Gastrocnemius medialis (tissue), 4 donors: Measurements from ENCODE around the gene HTR2A. TPM values are rescaled to one million over a fixed set of nuclear protein-coding genes. Genes with fewer than 3 reads are reported as not detected.

Experiments
- ATAC-seq, 2 donors: fragments of 150-250 bp; one replicate each; pipeline ENCODE4 v1.9.1; 2016
- DNase-seq, 2 donors: peaks; one replicate each; pipeline ENCODE4 v3.0.0-alpha.2; 2019
- H3K27ac ChIP-seq, 4 donors: fragments of 200-600 bp; sonication (generic); 1 replicate in 1 of 4; 2 replicates in 3 of 4; pipeline ENCODE4 v1.5.1; 2016 to 2018; ENCODE audit warnings: mild to moderate bottlenecking in 2 of 4, moderate library complexity in 1 of 4
- H3K27me3 ChIP-seq, 3 donors: fragments of 200-600 bp; sonication (generic) in 2 of 3; 1 replicate in 1 of 3; 2 replicates in 2 of 3; pipeline versions ENCODE4 v1.5.1 to v1.6.0; 2016 to 2019; ENCODE audit warnings: mild to moderate bottlenecking in 1 of 3, moderate library complexity in 1 of 3
- H3K36me3 ChIP-seq, 2 donors: fragments of 200-600 bp; sonication (generic) in 1 of 2; one replicate each; pipeline ENCODE4 v1.5.1; 2017 to 2018
- H3K4me1 ChIP-seq, 2 donors: fragments of 200-600 bp; sonication (generic) in 1 of 2; one replicate each; pipeline ENCODE4 v1.5.1; 2016 to 2017; ENCODE audit warnings: mild to moderate bottlenecking in 2 of 2
- H3K4me3 ChIP-seq, 4 donors: fragments of 200-600 bp; sonication (generic) in 3 of 4; 1 replicate in 1 of 4; 2 replicates in 3 of 4; pipeline ENCODE4 v1.5.1; 2016 to 2019; ENCODE audit warnings: mild to moderate bottlenecking in 2 of 4
- H3K9me3 ChIP-seq, 3 donors: fragments of 200-600 bp; sonication (generic) in 2 of 3; 1 replicate in 1 of 3; 2 replicates in 2 of 3; pipeline ENCODE4 v1.5.1; 2016 to 2019
- CTCF ChIP-seq, 5 experiments: fragments of 450-650 bp in 3 of 5; fragments of 200-600 bp in 2 of 5; sonication (generic) in 2 of 5; IDR thresholded peaks in 4 of 5; conservative IDR thresholded peaks in 1 of 5; 1 replicate in 4 of 5; 2 replicates in 1 of 5; pipeline ENCODE4 v1.5.1; 2016 to 2019; ENCODE audit warnings: antibody characterized with exemption in 5 of 5, mild to moderate bottlenecking in 3 of 5, moderate library complexity in 3 of 5
- POLR2A ChIP-seq, 2 donors: fragments of 450-650 bp; IDR thresholded peaks; one replicate each; pipeline ENCODE4 v1.6.1; 2017; ENCODE audit warnings: antibody characterized with exemption in 2 of 2, mild to moderate bottlenecking in 2 of 2, moderate library complexity in 2 of 2
- in situ Hi-C, 4 donors: fragments of 200-750 bp; cut with MboI; loops; one replicate each; pipeline versions ENCODE4 v1.15.0 to v1.8.0; 2017; ENCODE audit warnings: low sequenced_read_pairs in 4 of 4
- intact Hi-C: fragments of 100-400 bp; cut with DNase I; formaldehyde crosslinking; loops from one replicate; pipeline ENCODE4 v1.15.1; 2023; ENCODE audit warnings: low total_unique reads
- total RNA-seq, 4 donors: library from RNA; depleted of rRNA; stranded (reverse); fragments of >200 nt; gene quantifications; one replicate each; pipeline versions ENCODE4 v1.1.0 to v1.2.3, GENCODE V29; 2016

The HTR2A gene
- total RNA-seq, 4 donors from 2014 or later, result 0.55 TPM; not detected in 3

DNA sequence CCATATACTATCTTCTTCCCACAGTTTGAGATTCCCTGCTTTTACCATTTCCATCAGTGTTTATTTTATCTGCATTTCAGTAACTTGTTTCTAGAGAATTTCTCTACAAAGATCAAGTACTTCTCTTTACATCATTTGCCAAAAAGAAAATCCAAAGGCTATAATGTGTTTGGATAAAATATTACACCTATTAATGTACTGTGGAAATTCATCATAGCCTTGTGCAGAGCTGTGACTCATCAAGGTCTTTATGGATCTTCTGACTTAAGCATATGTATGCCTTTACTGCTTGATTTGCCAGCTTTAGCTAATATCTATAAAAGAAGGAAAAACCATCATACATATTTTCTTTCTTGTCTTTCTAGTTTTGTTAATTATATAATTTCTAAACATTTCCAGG, 9.6 kb upstream of the HTR2A start:
- no peak for ATAC-seq
- no peaks in the 10 kb centered on the region for H3K4me1 ChIP-seq
- H3K36me3 ChIP-seq, result no peaks in the 10 kb centered on the region
- H3K9me3 ChIP-seq, result no peaks in the 10 kb centered on the region
- TF ChIP-seq POLR2A (IDR thresholded peaks at IDR 0.05), result no peak
- intact Hi-C loops, result no loop called here
- in situ Hi-C loops, result no loop called here
- DNase-seq, result no peak
- no peak overlapping the region for H3K27ac ChIP-seq
- no peak overlapping the region for H3K4me3 ChIP-seq
- no peaks in the 10 kb centered on the region for H3K27me3 ChIP-seq

GRCh38 chr13:46905249-46905648, 8.4 kb upstream of the HTR2A start:
- H3K4me3 ChIP-seq, result no peak overlapping the region
- H3K27ac ChIP-seq, result no peak overlapping the region
- DNase-seq (no peak), ATAC-seq (no peak)
- no peak for TF ChIP-seq CTCF (IDR thresholded peaks at IDR 0.05 in 4 of 5, conservative IDR thresholded peaks at IDR 0.05 in 1 of 5)
- no peak for TF ChIP-seq POLR2A (IDR thresholded peaks at IDR 0.05)
- intact Hi-C loops (no loop called here), in situ Hi-C loops (no loop called here)
- H3K27me3 ChIP-seq, result no peaks in the 10 kb centered on the region
- H3K9me3 ChIP-seq, result no peaks in the 10 kb centered on the region
- no peaks in the 10 kb centered on the region for H3K4me1 ChIP-seq
- no peaks in the 10 kb centered on the region for H3K36me3 ChIP-seq

DNA sequence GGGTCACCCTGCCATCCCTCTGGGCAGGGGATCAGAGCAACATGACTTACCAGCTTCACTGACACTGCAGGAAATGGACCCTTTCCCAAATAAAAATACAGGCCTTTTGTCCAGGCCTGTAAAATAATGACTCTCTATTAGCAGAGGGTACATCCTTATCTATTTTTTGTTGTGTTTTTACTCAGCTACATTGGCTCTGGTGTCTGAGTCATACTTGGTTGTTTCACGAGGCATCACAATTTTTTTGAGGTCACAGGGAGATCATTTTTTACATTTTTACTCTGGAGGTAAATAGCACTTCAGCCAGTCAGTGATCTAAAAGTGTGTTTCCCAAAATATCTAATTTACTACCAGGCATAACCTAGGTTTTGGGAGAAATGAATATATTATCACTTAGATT, 6.9 kb upstream of the HTR2A start:
- DNase-seq, result no peak
- ATAC-seq, result no peak
- H3K27me3 ChIP-seq, result no peaks in the 10 kb centered on the region
- intact Hi-C loops, result no loop called here
- H3K9me3 ChIP-seq, result no peaks in the 10 kb centered on the region
- no peak overlapping the region for H3K27ac ChIP-seq
- no peaks in the 10 kb centered on the region for H3K4me1 ChIP-seq
- no peak overlapping the region for H3K4me3 ChIP-seq
- no peaks in the 10 kb centered on the region for H3K36me3 ChIP-seq
- in situ Hi-C loops, result no loop called here
- TF ChIP-seq POLR2A (IDR thresholded peaks at IDR 0.05), result no peak
- no peak for TF ChIP-seq CTCF (IDR thresholded peaks at IDR 0.05 in 4 of 5, conservative IDR thresholded peaks at IDR 0.05 in 1 of 5)

GRCh38 chr13:46901721-46902120, 4.9 kb upstream of the HTR2A start:
- H3K27me3 ChIP-seq, result no peaks in the 10 kb centered on the region
- TF ChIP-seq POLR2A (IDR thresholded peaks at IDR 0.05) (no peak), CTCF (IDR thresholded peaks at IDR 0.05 in 4 of 5, conservative IDR thresholded peaks at IDR 0.05 in 1 of 5) (no peak)
- H3K27ac ChIP-seq, result no peak overlapping the region
- no peak for DNase-seq
- no peaks in the 10 kb centered on the region for H3K4me1 ChIP-seq
- intact Hi-C loops, result no loop called here
- H3K9me3 ChIP-seq, result no peaks in the 10 kb centered on the region
- no peak for ATAC-seq
- in situ Hi-C loops, result no loop called here
- H3K4me3 ChIP-seq, result no peak overlapping the region
- no peaks in the 10 kb centered on the region for H3K36me3 ChIP-seq

DNA sequence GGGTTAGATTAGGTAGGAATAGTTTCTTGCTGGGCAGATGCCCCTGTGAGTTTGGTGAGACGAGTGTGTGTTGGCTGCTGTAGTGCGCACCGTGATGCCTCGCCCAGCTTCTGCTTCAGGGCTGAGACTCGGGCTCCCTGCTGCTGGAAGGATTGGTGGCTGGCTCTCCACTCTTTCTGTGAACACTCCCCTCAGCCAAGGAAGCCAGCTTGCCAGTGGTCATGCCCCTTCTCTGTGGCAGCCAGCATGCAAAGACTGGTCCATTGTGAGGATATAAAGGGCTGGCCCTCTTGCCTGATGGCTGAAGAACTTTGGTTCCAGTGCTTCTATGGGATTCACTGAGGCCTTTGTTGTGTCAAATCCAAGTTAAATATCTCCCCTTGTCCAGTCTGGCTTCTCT, 2.9 kb upstream of the HTR2A start:
- in situ Hi-C loops, result no loop called here
- intact Hi-C loops, result no loop called here
- DNase-seq, result no peak
- H3K4me1 ChIP-seq, result peaks cover 0 to 8% of the 10 kb centered on the region in 2 donors
- no peak overlapping the region for H3K4me3 ChIP-seq
- H3K27me3 ChIP-seq, result no peaks in the 10 kb centered on the region
- no peaks in the 10 kb centered on the region for H3K36me3 ChIP-seq
- ATAC-seq, result no peak
- H3K9me3 ChIP-seq, result no peaks in the 10 kb centered on the region
- TF ChIP-seq POLR2A (IDR thresholded peaks at IDR 0.05), result no peak
- no peak overlapping the region for H3K27ac ChIP-seq

DNA sequence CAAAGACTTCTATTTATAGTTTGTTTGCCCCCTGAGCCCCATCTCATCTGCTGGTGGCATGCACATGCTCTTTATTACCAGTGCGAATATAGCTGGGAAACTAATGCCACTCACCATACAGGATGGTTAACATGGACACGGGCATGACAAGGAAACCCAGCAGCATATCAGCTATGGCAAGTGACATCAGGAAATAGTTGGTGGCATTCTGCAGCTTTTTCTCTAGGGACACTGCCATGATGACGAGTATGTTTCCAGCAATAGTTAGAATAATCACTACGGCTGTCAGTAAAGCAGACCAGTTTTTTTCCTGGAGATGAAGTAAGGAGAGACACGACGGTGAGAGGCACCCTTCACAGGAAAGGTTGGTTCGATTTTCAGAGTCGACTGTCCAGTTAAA, 1.5 kb downstream of the HTR2A start:
- H3K27ac ChIP-seq, result peak overlapping the region in 1 of 4 donors; percentile 22
- in situ Hi-C loops, result no loop called here
- peaks cover 5 to 22% of the 10 kb centered on the region in 2 donors for H3K4me1 ChIP-seq
- TF ChIP-seq POLR2A (IDR thresholded peaks at IDR 0.05) (no peak), CTCF (IDR thresholded peaks at IDR 0.05 in 4 of 5, conservative IDR thresholded peaks at IDR 0.05 in 1 of 5) (no peak)
- ATAC-seq, result no peak
- DNase-seq, result no peak
- intact Hi-C loops, result no loop called here
- no peaks in the 10 kb centered on the region for H3K27me3 ChIP-seq
- peak overlapping the region in 2 of 4 donors; percentile 46 to 52 for H3K4me3 ChIP-seq
- H3K36me3 ChIP-seq, result no peaks in the 10 kb centered on the region
- H3K9me3 ChIP-seq, result no peaks in the 10 kb centered on the region
